ENCODE results near the gene SYT6.

DNA sequence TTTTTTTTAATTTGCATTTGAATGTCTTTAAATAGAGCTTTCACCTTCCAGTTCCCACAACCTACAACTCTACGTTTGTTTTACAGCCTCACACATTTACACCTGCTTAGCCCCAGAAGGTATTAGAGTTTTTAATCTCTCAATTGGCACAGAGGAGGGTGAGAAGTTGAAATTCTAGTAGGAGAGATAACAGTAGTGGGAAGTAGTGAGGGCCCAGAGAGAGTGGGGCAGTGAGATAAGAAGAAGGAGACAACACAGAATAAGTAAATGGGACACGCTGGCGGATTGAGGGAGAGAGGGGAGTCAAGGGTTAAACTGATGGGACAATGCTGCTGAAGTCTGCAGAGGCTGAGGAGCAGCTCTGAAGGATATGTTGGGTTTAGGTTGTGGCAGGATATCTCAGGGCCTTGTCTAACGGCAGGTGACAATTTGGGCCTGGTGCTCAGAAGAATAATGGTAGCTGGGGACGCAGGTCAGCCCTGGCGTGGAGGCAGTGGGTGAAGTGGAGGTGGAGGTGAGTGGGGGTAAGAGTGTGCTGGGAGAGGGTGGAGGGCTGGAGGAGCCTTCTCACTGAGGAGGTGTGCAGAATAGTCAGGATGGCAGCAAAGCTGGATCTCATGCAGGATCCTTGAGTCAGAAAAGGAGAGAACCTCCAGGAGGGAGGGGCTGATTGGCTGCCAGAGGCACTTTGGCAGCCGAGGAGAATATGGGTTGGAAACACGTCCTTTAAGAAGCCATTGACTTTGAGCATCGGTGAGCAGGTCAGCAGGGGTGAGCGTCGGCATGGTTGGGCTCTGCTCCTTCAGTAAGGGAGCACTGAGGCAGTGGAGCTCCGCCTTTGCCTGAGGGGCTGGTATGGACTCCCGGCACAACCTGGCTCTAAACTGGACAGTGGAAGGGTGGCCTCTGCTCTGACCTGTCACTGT, 72.9 kb downstream of the SYT6 start:
- TF ChIP-seq, protein P1, sequence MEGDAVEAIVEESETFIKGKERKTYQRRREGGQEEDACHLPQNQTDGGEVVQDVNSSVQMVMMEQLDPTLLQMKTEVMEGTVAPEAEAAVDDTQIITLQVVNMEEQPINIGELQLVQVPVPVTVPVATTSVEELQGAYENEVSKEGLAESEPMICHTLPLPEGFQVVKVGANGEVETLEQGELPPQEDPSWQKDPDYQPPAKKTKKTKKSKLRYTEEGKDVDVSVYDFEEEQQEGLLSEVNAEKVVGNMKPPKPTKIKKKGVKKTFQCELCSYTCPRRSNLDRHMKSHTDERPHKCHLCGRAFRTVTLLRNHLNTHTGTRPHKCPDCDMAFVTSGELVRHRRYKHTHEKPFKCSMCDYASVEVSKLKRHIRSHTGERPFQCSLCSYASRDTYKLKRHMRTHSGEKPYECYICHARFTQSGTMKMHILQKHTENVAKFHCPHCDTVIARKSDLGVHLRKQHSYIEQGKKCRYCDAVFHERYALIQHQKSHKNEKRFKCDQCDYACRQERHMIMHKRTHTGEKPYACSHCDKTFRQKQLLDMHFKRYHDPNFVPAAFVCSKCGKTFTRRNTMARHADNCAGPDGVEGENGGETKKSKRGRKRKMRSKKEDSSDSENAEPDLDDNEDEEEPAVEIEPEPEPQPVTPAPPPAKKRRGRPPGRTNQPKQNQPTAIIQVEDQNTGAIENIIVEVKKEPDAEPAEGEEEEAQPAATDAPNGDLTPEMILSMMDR (IDR thresholded peaks at IDR 0.05): no peak
- no peak for TF ChIP-seq POLR2A (IDR thresholded peaks at IDR 0.05)
